HPDE6-E6E7 (cell line): ENCODE data around the gene LIPA.
"Not testable (repeated sequence)": the region's sequence is repeated elsewhere in the genome, so short reads cannot be mapped to it uniquely, and the experiment has no call there.

Experiments used
- DNase-seq: peaks from one replicate; pipeline ENCODE4 v3.0.0; 2011; ENCODE audit warnings: missing footprints; ENCODE audit errors: extremely low spot score

The LIPA gene

GRCh38 chr10:89251409-89252224 is at the start of gene LIPA:
Gene LIPA, minus strand, starts transcription at chr10:89251775. Its CDS starts 4,127 bp downstream, at chr10:89247648.
- peak; percentile 90 for DNase-seq

GRCh38 chr10:89301232-89301631 is 49.7 kb upstream of the LIPA start:
- no peak for DNase-seq

- no peak for DNase-seq
These were observed 47.5 kb upstream of the LIPA start for GRCh38 chr10:89299031-89299430.

- no peak for DNase-seq
These were observed 46.2 kb upstream of the LIPA start for GRCh38 chr10:89297791-89298190.

GRCh38 chr10:89297356-89297755 is 45.8 kb upstream of the LIPA start:
- no peak for DNase-seq

GRCh38 chr10:89296220-89296648 is 44.7 kb upstream of the LIPA start:
- no peak for DNase-seq

GRCh38 chr10:89295597-89295996 is 44.0 kb upstream of the LIPA start:
- DNase-seq = no peak

- no peak for DNase-seq
These were observed 43.2 kb upstream of the LIPA start for GRCh38 chr10:89294721-89295239.

GRCh38 chr10:89285303-89285702 is 33.7 kb upstream of the LIPA start:
- DNase-seq = not testable (repeated sequence)

- not testable (repeated sequence) for DNase-seq
These were observed 33.1 kb upstream of the LIPA start for GRCh38 chr10:89284711-89285110.

- DNase-seq = no peak
These were observed 32.4 kb upstream of the LIPA start for GRCh38 chr10:89283936-89284475.

- DNase-seq = no peak
These were observed 31.7 kb upstream of the LIPA start for GRCh38 chr10:89283025-89283935.

GRCh38 chr10:89281606-89282395 is 30.2 kb upstream of the LIPA start:
- DNase-seq = no peak

- no peak for DNase-seq
These were observed 28.9 kb upstream of the LIPA start for GRCh38 chr10:89280508-89280907.

- no peak for DNase-seq
These were observed 27.9 kb upstream of the LIPA start for GRCh38 chr10:89279421-89279869.

GRCh38 chr10:89278900-89279392 is 27.4 kb upstream of the LIPA start:
- no peak for DNase-seq

- peak; percentile 84 for DNase-seq
These were observed 26.5 kb upstream of the LIPA start for GRCh38 chr10:89278034-89278535.

GRCh38 chr10:89275383-89275782 is 23.8 kb upstream of the LIPA start:
- peak; percentile 52 for DNase-seq

GRCh38 chr10:89274928-89275327 is 23.4 kb upstream of the LIPA start:
- DNase-seq = no peak

GRCh38 chr10:89273680-89274079 is 22.1 kb upstream of the LIPA start:
- no peak for DNase-seq

GRCh38 chr10:89271532-89271931 is 20.0 kb upstream of the LIPA start:
- DNase-seq = no peak
